ENCODE results near the gene GRIP1.

GRIP1 gene

DNA sequence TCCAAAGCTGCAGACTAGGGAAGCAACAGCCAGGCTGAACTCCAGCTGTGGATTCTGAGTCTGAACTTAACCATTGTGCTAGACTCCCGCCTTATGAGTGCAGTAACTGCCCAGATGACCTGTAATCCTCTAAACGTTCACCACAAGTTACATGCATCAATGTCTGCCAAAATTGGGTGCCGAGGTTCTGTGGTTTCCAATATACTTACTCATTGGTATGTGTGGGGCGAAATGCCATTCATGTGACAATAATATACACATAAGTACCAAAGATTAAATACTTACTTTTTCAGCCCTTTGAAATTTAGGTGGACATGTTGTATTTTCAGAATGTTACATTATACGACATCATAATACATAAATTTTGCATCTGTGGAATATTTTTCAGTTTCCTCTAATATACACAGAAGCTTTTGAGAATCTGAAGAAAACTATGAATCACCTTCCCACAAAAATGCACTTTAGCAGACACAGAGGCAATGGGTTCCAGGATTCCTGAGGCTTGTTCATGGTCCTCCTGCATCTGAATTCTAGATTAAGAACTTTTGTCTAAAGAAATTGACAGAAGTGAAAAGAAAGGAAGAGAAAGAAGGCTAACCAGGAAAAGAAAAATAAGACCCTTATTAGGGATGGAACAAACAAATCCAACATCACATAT, 31.7 kb downstream of the GRIP1 start:
- no peak for DNase-seq (ENCODE audit: low read depth in 2 of 2, low spot score in 1 of 2)

DNA sequence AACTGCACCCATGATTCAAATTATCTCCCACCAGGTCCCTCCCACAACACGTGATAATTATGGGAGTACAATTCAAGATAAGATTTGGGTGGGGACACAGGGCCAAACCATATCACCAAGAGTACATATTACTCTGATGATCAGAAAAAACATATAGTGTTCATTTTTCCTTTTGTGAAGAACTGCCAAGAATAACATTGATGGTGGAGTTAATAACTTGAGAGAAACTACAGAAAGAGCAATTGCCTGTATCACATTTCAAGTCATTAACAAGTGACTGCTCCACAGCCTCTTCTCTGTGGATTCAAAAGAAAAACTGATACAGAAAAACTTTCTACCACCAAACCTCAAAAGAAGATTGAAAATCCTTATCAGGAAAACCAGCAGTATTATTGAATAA, 34.7 kb downstream of the GRIP1 start:
- no peak for DNase-seq (ENCODE audit: low read depth in 2 of 2, low spot score in 1 of 2)

DNA sequence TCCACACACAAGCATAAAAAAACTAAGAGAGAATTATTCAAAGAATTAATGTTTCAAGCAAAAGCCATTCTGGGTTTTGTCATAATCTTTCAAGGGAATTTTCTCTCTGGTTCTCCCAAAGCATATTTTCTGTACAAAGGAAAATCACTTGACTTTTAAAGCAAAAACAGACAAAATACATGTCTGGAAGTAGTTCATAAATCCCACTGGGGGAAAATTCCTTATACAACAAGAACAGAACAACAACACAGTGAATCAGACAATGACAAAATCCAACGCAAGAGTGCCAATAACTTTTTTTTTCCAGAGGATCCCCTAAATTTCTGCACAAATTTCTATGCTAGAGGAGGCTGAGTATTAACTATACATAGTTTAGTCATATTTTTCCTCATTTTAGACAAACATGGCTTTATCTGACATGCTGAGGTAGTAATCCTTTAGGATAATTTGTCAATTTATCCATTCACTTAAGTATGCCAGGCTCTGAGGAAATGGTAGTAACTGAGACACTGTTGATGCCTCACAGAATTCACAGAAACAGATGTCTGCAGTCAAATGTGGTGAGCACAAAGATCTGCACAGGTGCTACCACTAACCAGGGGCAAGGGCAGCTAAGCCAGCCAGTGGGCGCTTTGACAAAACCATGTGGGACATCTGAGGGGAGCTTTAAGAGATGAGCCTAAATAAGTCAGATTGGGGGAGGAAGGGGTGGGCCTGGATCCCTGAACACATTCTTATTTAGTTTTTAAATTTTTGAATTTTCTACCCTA, 38.0 kb downstream of the GRIP1 start:
- DNase-seq (ENCODE audit: low read depth in 2 of 2, low spot score in 1 of 2) = no peak

DNA sequence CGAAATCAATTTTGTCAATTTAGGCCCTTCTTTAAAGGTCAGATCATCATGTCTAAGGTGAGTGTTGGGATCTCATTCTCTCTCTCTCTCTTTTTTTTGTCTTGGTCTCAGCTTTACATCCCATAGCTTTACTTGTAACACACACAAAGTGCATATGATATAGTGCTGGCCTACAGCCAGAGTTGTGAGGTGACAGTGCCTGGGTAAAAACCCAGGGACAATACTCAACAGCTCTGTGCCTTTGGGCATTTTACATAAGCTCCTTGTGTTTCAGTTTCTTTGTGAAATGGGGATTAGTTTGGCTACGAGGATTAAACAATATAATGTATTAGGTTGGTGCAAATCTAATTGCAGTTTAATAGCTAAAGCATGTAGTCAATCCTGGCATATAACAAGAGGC, 40.2 kb downstream of the GRIP1 start:
- no peak for DNase-seq (ENCODE audit: low read depth in 2 of 2, low spot score in 1 of 2)

DNA sequence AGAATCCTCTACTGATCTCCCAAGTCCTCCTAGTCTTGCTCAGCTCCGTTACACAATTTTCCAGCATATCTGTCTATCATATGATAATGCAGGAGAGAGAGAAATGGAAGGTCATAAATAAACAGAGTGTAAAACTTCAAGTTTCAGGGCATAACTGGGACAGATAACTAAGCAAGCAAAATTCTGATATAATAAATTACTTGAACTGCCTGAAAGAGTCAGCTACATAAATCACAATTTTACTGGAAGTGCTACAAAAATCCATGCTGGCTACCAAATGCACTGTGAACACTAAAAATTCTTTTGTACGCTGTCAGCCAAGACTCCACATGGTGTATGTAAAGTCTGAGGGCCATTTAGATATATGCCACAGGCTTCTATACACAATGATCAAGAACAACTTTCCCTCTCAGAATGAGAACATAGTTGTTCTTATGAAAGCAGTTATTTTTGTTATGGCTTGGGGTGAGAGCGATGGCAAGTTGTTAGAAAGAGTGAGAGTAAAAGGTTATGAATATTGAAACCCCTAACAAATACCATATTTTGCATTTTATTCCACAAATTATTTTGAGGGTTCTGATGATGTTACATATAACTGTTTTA, 41.1 kb downstream of the GRIP1 start:
- no peak for DNase-seq (ENCODE audit: low read depth in 2 of 2, low spot score in 1 of 2)

DNA sequence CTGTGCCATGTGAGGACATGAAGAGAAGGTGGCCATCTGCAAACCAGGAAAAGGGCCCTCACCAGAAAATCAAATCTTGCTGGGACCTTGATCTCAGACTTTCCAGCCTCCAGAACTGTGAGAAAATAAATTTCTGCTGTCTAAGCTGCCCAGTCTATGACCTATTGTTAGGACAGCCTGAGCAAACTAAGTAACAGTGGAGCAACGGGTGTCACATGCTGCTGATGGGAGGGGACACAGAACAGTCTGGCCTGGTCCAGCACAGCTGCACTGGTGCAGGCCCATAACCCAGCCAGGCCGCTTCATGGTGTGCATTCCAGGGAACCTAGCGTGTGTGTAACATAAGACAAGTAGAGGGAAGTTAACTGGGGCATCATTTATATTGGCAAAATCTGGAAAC, 42.1 kb downstream of the GRIP1 start:
- no peak for DNase-seq (ENCODE audit: low read depth in 2 of 2, low spot score in 1 of 2)

DNA sequence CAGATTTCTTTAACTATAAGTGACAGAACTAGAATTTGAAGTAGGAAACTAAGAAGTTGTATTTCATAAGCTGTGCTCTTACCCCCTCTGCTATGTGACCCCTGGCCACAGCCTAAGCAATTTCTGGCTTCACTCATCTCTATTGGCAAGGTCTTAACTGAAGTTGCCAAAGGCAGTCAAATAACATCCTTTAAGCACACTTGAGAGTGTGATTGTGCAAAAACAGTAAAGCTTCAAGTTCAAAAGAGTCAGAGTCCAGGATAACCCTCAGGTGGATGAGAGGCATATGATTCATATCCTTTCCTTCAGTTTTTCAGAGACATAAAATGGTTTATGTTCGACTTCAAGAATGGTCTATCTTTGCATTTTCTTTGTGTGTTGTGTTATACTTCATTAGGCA, 45.2 kb downstream of the GRIP1 start:
- no peak for DNase-seq (ENCODE audit: low read depth in 2 of 2, low spot score in 1 of 2)

DNA sequence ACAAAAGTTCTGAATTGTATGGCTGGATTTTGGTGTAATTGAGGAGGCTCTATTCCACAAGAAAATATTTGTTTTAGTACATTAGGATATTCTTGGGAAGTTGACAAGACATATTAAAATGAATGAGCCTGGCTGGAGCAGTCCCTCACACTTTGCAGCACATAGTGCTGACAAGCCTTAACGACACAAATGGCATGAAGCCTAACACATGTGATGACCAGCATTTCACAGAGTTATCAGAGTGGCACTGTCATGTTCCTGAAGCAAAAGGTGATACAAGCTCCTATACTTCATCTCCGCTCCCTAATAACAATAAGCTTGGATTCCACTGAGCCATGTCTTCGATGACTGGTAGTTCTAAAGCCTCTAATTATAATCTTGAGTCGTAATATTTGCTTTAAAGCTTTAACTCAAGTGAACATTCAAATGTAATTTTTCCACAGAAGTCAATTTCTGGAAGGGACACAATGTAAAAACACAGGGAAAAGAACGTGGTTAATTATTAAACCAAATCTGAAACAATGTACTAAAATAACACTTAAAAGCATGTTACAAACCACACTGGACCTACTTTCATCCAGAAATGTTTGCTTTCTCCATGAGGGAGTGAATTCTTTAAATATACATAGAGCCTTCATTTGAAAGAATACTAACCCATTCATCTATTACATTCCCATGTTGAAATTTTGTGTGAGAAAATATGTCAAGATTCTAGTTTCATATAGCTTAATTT, 49.6 kb downstream of the GRIP1 start:
- DNase-seq (ENCODE audit: low read depth in 2 of 2, low spot score in 1 of 2) = no peak

DNA sequence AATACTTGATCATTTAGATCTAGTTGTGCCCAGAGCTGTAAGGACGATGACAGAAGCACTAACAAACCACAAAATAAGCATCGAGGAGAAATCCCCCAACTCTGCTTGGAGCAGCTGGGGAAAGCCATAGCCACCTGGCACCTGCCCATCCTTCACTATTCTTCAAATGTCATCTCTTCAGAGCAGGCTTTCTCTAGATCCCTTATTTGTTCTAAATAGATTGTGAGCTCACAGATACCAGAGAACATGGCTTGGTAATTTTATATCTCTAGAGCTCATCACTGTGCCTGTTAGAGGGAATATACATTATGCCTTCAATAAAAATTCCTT, 50.9 kb downstream of the GRIP1 start:
- DNase-seq (ENCODE audit: low read depth in 2 of 2, low spot score in 1 of 2) = no peak

DNA sequence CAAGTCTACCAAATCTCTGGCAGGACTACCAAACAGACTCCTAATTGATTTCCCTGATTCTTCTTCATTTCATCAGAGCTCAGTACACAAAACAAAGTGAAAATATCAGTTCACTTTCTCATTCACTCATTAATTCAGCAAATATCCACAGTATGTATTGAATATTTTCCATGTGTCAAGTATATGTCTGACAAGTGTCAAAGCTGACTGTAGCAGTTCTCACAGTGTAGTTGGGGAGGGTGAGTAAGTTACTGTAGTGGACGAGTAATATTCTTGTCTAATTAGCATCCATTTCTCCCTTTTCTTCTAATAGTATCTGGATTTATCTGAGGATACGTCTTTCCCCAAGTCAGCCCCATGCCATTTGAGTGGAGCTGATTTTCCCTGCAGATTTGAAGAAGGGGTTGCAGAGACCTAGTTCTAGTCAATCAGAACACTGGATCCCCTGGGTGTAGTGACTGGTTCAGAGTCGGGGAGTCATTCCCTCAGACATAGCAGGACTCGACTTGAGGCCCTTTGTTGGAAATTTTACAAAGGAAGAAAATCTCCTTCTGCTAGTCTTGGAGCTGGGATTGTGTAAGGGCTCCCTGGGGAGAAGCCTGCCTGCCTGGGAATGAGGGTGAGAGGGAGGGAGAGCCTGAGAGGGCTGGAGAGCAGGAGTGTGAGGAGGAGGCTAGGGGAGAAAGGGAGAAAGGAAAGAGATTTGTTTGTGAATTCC, 51.4 kb downstream of the GRIP1 start:
- DNase-seq (ENCODE audit: low read depth in 2 of 2, low spot score in 1 of 2) = no peak

DNA sequence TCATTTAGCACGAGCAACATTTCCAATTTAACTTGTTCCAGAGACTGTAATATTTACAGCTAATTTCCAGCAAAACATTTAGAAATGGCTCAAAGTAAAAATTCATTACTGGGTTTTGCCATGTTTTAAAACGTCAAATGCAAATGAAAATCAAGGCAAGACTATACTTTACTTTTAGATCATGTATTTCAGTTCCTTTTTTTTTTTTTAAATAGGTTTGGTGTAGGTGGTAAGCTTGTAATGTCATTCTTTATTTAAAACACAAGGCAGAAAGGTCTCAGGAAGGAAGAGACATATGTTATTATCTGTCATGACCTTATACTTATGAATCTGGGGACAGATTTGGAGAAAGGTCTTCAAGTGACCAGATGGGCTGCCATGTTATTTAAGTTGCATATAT, 54.1 kb downstream of the GRIP1 start:
- no peak for DNase-seq (ENCODE audit: low read depth in 2 of 2, low spot score in 1 of 2)

DNA sequence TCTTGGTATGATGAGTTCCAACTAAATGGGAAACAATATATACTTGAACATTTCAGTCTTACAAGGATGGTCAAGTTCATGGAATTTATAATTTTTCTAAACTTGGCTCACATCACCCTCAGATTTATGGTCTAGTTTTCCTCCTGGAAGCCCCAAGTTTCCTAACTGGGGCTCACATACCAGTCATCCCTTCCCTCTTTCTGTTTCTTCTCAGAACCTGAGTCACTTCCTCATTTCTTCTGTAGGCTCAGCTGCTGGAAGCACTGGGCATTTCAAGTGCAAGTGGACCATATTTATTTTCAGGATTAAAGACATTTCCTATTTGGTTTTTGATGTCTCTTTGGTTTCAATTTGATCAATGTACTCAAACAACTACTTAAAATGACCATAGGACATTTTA, 55.4 kb downstream of the GRIP1 start:
- DNase-seq (ENCODE audit: low read depth in 2 of 2, low spot score in 1 of 2) = no peak

DNA sequence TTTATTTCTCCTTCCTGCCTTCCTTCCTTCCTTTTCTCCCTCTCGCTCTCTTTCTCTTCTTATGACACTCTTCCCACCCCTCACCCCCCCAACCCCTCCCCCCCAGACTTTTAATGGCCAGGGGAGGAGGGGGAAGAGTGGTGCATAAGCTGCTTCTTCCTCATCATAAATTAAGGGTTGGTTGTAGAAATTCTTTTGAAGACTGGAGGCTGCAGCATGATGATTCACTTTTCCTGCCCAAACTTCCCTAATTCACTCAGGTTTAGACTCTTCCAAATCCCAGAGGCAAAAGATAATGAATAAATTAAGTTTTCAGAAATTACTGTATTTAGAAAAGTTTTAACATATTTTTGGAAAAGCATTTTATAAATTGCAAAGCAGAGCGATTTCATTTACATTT, 58.2 kb downstream of the GRIP1 start:
- DNase-seq (ENCODE audit: low read depth in 2 of 2, low spot score in 1 of 2) = no peak

DNA sequence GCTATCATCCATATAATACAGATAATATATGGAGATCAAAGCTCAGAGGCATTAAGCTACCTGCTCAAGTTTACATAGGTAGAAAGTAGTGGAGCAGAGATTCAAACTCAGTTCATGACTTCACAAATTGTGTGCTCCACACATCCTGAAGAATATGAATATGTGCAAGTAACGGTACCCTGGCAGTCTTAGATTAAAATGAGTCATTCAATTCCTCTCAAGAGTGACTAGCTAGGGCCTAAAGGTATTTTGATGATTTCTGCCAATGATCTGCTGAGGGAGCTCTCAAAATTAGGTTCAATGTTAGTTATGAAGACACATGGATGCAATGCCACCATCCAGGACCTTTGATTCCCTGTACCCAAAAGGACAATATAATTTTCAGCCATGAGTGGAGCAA, 58.9 kb downstream of the GRIP1 start:
- no peak for DNase-seq (ENCODE audit: low read depth in 2 of 2, low spot score in 1 of 2)

DNA sequence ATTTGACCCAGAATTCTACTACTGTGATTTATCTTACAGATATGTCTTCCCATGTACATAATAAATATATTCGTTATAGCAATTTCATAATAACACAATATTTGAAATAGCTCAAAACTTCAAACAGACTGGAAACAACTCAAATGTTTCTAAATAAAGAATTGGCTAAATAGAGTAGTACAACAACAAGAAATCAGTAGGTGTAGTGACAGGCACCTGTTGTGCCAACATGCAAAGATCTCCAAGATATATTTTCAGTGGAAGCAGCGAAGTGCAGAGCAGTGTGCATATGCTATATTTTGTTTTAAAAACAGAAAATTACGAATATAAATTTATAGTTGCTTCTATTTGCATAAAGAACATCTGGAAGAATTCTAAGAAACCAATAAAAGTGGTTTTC, 60.9 kb downstream of the GRIP1 start:
- no peak for DNase-seq (ENCODE audit: low read depth in 2 of 2, low spot score in 1 of 2)

DNA sequence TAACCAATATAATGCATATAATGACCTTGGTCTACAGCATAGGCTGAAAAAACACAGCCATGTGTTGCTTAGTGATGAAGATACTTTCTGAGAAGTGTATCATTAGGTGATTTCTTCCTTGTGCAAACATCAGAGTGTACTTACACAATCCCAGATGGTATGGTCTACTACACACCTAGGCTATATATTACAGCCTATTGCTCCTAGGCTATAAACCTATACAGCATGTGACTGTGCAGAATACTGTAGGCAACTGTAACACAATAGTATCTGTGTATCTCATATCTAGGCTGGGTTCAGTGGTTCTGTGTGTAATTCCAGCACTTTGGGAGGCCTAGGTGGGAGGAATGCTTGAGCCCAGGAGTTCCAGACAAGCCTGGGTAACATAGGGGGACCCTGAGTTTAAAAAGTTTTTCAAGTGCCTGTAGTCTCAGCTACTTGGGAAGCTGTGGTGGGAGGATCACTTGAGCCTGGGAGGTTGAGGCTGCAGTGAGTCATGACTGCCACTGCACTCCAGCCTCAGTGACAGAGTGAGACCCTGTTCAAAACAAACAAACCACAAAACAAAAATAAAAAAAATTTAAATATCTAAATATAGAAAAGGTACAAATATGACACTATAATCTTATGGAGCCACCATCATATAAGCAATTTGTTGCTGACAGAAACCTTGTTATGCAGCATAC, 66.6 kb downstream of the GRIP1 start:
- no peak for DNase-seq (ENCODE audit: low read depth in 2 of 2, low spot score in 1 of 2)

DNA sequence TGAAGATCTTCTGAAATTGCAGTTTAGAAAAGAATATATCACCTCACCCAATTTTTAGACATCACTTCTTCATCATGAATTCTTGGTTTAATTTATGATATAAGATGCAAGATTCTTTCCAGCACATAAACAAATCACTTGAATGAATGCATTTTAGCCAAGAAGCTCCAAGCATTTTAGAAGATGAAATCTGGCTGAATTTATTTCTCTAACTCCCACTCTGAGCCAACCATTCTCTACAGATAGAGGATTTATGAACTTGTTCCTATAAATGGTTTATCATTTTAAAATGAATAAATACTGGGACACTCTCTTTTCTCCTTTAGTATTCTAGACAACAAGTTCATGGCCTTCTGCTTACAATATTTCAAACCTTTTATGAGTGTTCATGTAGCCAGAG, 71.7 kb downstream of the GRIP1 start:
- DNase-seq (ENCODE audit: low read depth in 2 of 2, low spot score in 1 of 2) = no peak

DNA sequence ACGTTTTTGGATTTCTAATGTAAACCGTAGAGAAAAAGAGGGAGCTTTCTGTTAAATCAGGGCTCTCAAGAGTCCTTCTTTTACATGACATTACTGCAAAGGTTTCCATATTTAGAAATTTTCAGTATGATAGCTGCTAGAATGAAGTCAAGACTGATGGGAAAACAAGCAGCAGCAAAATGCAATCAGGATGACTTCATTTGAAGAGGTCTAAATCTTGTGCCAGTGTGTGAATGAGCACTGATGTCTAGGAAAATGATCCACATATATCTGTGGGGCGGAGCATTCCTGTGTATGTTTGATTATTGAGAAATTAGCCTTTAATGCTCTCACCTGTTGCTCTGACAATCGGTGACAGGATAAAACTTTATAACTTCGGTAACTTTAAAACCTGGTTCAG, 73.6 kb downstream of the GRIP1 start:
- DNase-seq (ENCODE audit: low read depth in 2 of 2, low spot score in 1 of 2) = no peak

DNA sequence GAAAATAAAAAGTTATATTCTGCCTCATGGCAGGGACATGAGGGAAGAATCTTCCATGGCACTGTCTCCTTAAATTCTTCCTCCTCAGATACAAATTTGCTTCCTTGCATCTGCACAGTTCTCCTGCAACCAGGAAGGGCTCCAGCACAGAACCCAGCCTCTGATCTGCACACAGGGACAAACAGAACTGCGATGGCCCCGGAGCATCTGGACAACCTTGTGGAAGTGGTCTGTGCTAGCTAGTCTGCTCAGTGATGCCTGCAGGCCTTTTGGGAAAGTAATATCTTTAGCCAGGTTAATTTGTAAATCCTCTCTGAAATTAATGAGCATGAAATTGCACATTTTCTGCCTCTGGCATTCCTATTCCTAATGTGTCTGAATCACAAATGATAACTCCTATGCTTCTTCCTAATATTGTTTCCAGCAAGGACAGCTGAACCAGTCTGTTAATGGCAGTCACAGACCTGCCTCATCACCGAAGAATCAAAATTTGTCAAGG, 74.8 kb downstream of the GRIP1 start:
- DNase-seq (ENCODE audit: low read depth in 2 of 2, low spot score in 1 of 2) = no peak

DNA sequence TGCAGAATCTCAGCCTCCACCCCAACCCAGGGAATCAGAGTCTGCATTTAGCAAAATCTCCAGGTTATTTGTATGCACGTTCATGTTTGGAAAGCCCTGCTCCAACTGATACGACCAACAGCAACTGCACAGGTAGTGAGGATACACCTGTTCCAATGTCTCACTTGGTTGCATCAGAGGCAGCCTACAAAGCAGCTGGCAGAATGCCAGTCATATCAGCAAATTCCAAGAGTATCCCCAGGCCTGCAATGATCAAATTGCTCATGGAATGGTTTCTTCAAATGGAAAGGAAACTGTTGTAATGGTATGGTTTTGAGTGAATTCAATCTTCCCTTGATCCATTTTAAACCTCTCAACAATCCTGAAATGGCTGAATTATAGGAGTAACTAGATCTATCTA, 75.4 kb downstream of the GRIP1 start:
- DNase-seq (ENCODE audit: low read depth in 2 of 2, low spot score in 1 of 2) = no peak

Measured in stimulated activated CD8-positive, alpha-beta memory T cell treated with anti-CD3 and anti-CD28 coated beads, Interleukin-4, amount 100 ng/mL, for 4 hours (primary cell).